Liver (tissue), 9 donors: ENCODE results near the gene FOSL2. TPM values are rescaled to one million over a fixed set of nuclear protein-coding genes. Genes with fewer than 3 reads are reported as not detected.

Source experiments
- DNase-seq: peaks from one replicate; pipeline ENCODE4 v3.0.0-alpha.2; 2017; ENCODE audit warnings: low spot score
- H3K27ac ChIP-seq, 2 donors: one replicate each; pipeline ENCODE4 v1.7.0; 2013; ENCODE audit warnings: inconsistent platforms in 2 of 2, low read length in 2 of 2, control low read depth in 1 of 2, low read depth in 1 of 2, mild to moderate bottlenecking in 1 of 2
- H3K27me3 ChIP-seq, 4 donors: one replicate each; pipeline versions ENCODE4 v1.6.1 to v1.7.0; 2013; ENCODE audit warnings: low read length in 3 of 4, inconsistent platforms in 1 of 4, mild to moderate bottlenecking in 1 of 4, moderate library complexity in 1 of 4; ENCODE audit not compliant: control insufficient read depth in 4 of 4, insufficient read depth in 4 of 4
- H3K36me3 ChIP-seq, 4 donors: one replicate each; pipeline versions ENCODE4 v1.6.1 to v1.7.0; 2013; ENCODE audit warnings: low read length in 3 of 4, mild to moderate bottlenecking in 3 of 4, low read depth in 1 of 4, moderate library complexity in 1 of 4; ENCODE audit not compliant: control insufficient read depth in 4 of 4, insufficient read depth in 3 of 4
- H3K4me1 ChIP-seq, 4 donors: one replicate each; pipeline versions ENCODE4 v1.6.1 to v1.7.0; 2013; ENCODE audit warnings: low read length in 3 of 4, mild to moderate bottlenecking in 3 of 4, moderate library complexity in 1 of 4; ENCODE audit not compliant: control insufficient read depth in 4 of 4, insufficient read depth in 4 of 4
- H3K4me3 ChIP-seq, 3 donors: one replicate each; pipeline versions ENCODE4 v1.6.1 to v1.7.0; 2013; ENCODE audit warnings: low read length in 3 of 3, control low read depth in 1 of 3, low read depth in 1 of 3, mild to moderate bottlenecking in 1 of 3
- H3K9ac ChIP-seq, 2 donors: one replicate each; pipeline ENCODE4 v1.7.0; 2013; ENCODE audit warnings: low read length in 2 of 2, mild to moderate bottlenecking in 2 of 2, moderate library complexity in 2 of 2, control low read depth in 1 of 2, low read depth in 1 of 2
- H3K9me3 ChIP-seq, 4 donors: one replicate each; pipeline versions ENCODE4 v1.6.1 to v1.7.0; 2013; ENCODE audit warnings: low read length in 3 of 4; ENCODE audit not compliant: control insufficient read depth in 4 of 4
- EGR1 ChIP-seq, 2 donors: IDR thresholded peaks; 2 replicates each; pipeline ENCODE4 v1.6.1; 2016 to 2018; ENCODE audit warnings: antibody characterized with exemption in 2 of 2, low read depth in 2 of 2
- FOXA1 ChIP-seq: IDR thresholded peaks from 2 replicates; pipeline ENCODE4 v1.6.1; 2016; ENCODE audit warnings: antibody characterized with exemption
- FOXA2 ChIP-seq: IDR thresholded peaks from 2 replicates; pipeline ENCODE4 v1.6.1; 2016; ENCODE audit warnings: antibody characterized with exemption
- HNF4A ChIP-seq, 2 donors: conservative IDR thresholded peaks; 2 replicates each; pipeline ENCODE4 v1.6.1; 2016; ENCODE audit warnings: antibody characterized with exemption in 2 of 2, mild to moderate bottlenecking in 2 of 2
- HNF4G ChIP-seq: IDR thresholded peaks from 2 replicates; pipeline ENCODE4 v1.6.1; 2016; ENCODE audit warnings: antibody characterized with exemption
- JUND ChIP-seq, 2 donors: IDR thresholded peaks; 2 replicates each; pipeline ENCODE4 v1.6.1; 2016; ENCODE audit warnings: antibody characterized with exemption in 2 of 2
- NR2F2 ChIP-seq: IDR thresholded peaks from 2 replicates; pipeline ENCODE4 v1.6.1; 2016; ENCODE audit warnings: antibody characterized with exemption
- RAD21 ChIP-seq, 2 donors: IDR thresholded peaks; 2 replicates each; pipeline ENCODE4 v1.6.1; 2016; ENCODE audit warnings: antibody characterized with exemption in 2 of 2, mild to moderate bottlenecking in 2 of 2
- RXRA ChIP-seq, 2 donors: IDR thresholded peaks; 2 replicates each; pipeline ENCODE4 v1.6.1; 2017 to 2018; ENCODE audit warnings: antibody characterized with exemption in 2 of 2, mild to moderate bottlenecking in 1 of 2
- SP1 ChIP-seq: IDR thresholded peaks from 2 replicates; pipeline ENCODE4 v1.6.1; 2018; ENCODE audit warnings: antibody characterized with exemption, mild to moderate bottlenecking
- WGBS: extraction: QIAGEN DNeasy Blood & Tissue Kit; methylation state at CpG from one replicate; pipeline ENCODE4 v1.1.7; 2013; 5-methylcytosine and 5-hydroxymethylcytosine counted together
- polyA plus RNA-seq, 2 donors: library from polyadenylated mRNA; stranded (reverse) in 1 of 2; unstranded in 1 of 2; fragments of 200-250 nt in 1 of 2; fragments of >200 nt in 1 of 2; fragmentation: Nextera tagmentation in 1 of 2; extraction: Ambion mirVana in 1 of 2; gene quantifications; one replicate each; pipeline versions ENCODE4 v1.2.1 to v1.2.3, GENCODE V29; 2013 to 2015
- total RNA-seq, 2 donors: library from RNA; depleted of rRNA; stranded (reverse); fragments of >200 nt; gene quantifications; one replicate each; pipeline ENCODE4 v1.2.3, GENCODE V29; 2014
- TF ChIP-seq, protein P1 (sequence below): IDR thresholded peaks from 2 replicates; pipeline ENCODE4 v1.6.1; 2016; ENCODE audit warnings: antibody characterized with exemption
- TF ChIP-seq, protein P2 (sequence below): IDR thresholded peaks from 2 replicates; pipeline ENCODE4 v1.6.1; 2016; ENCODE audit warnings: antibody characterized with exemption
- TF ChIP-seq, protein P3 (sequence below): IDR thresholded peaks from 2 replicates; pipeline ENCODE4 v1.6.1; 2016; ENCODE audit warnings: antibody characterized with exemption
- TF ChIP-seq, protein P4 (sequence below): IDR thresholded peaks from 2 replicates; pipeline ENCODE4 v1.6.1; 2016; ENCODE audit warnings: antibody characterized with exemption, mild to moderate bottlenecking
- donor health status: healthy.
- donor health status: healthy.
- donor health status: healthy.
- donor health status: healthy.
- donor health status: healthy.

The FOSL2 gene
- total and polyA plus RNA-seq, 4 donors, result 1.9 to 10.7 (median 2.6) TPM

DNA sequence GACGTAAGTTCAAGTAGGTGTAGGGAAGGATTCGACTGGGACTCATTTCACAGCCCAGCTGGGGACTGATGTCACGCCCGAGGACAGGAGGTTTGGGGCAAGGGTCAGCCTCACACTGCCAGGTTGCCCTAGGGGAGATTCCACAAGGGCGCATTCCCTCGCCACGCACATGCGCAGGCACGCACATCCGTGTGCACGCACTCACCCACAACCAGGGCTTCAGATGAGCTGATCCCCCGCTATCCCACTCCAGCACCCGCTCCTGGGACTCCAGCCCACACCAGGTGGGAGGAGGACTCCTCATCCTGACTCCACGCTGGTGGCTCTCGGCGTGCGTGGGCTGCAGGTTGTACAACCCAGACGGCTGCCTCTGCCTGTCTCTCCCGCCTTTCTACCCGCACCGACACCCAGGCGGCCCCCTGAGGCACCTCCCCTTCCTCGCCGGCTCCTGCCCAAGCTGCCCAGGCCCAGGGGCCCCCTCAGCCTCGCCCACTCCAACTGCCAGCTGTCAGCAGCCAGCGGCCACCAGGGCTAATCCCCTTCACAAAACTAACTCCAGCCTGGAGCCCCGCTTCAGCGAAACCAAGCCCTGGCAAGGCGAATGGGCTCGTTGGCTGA is 47.8 kb upstream of the FOSL2 start:
- Histone ChIP-seq H3K4me3 (peak overlapping the region; percentile 4 to 46 (median 17)), H3K27me3 (no peaks in the 10 kb centered on the region), H3K4me1 (peaks cover 18 to 46% (median 36%) of the 10 kb centered on the region in 4 donors), H3K9me3 (no peaks in the 10 kb centered on the region), H3K9ac (peak overlapping the region; percentile 25 to 64), H3K36me3 (no peaks in the 10 kb centered on the region), H3K27ac (peak overlapping the region; percentile 88 to 90)
- no peak for DNase-seq
- 74% methylated on average over 30 of the region's 30 CpGs for WGBS
- TF ChIP-seq RXRA (IDR thresholded peaks at IDR 0.05), result peak; percentile 66 to 77
- no peak for TF ChIP-seq EGR1 (IDR thresholded peaks at IDR 0.05; ENCODE audit: low read depth in 2 of 2)
- TF ChIP-seq SP1, result peak; percentile 63
- TF ChIP-seq FOXA2, result no peak
- peak; percentile 68 to 82 for TF ChIP-seq HNF4A (conservative IDR thresholded peaks at IDR 0.05)
- TF ChIP-seq, protein P1, sequence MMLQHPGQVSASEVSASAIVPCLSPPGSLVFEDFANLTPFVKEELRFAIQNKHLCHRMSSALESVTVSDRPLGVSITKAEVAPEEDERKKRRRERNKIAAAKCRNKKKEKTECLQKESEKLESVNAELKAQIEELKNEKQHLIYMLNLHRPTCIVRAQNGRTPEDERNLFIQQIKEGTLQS, result no peak
- TF ChIP-seq HNF4G, result no peak

DNA sequence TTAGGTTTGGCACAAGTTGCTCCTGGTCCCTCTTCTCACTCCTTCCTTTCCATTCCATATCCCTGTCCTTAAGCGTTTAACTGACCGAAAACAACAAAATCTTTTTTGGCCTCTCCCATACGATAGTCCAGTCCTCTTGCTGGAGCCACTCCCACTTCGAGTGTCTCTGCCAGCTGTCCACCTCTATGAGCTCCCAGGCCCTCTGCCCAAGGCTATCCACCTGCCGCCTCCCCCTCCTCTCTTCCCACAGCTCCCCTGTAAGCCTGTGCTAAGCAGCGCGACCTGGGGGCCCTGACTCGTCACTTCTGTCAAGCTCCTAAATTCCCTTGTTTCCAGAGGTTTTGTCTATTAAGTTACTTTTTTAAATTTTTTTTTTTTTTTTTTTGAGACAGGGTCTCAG is 47.0 kb upstream of the FOSL2 start:
- peaks cover 18 to 45% (median 36%) of the 10 kb centered on the region in 4 donors for H3K4me1 ChIP-seq
- H3K36me3 ChIP-seq, result no peaks in the 10 kb centered on the region
- no peaks in the 10 kb centered on the region for H3K9me3 ChIP-seq
- TF ChIP-seq, protein P2, sequence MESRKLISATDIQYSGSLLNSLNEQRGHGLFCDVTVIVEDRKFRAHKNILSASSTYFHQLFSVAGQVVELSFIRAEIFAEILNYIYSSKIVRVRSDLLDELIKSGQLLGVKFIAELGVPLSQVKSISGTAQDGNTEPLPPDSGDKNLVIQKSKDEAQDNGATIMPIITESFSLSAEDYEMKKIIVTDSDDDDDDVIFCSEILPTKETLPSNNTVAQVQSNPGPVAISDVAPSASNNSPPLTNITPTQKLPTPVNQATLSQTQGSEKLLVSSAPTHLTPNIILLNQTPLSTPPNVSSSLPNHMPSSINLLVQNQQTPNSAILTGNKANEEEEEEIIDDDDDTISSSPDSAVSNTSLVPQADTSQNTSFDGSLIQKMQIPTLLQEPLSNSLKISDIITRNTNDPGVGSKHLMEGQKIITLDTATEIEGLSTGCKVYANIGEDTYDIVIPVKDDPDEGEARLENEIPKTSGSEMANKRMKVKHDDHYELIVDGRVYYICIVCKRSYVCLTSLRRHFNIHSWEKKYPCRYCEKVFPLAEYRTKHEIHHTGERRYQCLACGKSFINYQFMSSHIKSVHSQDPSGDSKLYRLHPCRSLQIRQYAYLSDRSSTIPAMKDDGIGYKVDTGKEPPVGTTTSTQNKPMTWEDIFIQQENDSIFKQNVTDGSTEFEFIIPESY, result no peak
- TF ChIP-seq HNF4A (conservative IDR thresholded peaks at IDR 0.05) (no peak), RAD21 (IDR thresholded peaks at IDR 0.05) (no peak), FOXA1 (no peak), JUND (IDR thresholded peaks at IDR 0.05) (no peak), NR2F2 (no peak), SP1 (no peak)
- TF ChIP-seq, protein P3, sequence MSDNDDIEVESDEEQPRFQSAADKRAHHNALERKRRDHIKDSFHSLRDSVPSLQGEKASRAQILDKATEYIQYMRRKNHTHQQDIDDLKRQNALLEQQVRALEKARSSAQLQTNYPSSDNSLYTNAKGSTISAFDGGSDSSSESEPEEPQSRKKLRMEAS, result no peak
- TF ChIP-seq, protein P4, sequence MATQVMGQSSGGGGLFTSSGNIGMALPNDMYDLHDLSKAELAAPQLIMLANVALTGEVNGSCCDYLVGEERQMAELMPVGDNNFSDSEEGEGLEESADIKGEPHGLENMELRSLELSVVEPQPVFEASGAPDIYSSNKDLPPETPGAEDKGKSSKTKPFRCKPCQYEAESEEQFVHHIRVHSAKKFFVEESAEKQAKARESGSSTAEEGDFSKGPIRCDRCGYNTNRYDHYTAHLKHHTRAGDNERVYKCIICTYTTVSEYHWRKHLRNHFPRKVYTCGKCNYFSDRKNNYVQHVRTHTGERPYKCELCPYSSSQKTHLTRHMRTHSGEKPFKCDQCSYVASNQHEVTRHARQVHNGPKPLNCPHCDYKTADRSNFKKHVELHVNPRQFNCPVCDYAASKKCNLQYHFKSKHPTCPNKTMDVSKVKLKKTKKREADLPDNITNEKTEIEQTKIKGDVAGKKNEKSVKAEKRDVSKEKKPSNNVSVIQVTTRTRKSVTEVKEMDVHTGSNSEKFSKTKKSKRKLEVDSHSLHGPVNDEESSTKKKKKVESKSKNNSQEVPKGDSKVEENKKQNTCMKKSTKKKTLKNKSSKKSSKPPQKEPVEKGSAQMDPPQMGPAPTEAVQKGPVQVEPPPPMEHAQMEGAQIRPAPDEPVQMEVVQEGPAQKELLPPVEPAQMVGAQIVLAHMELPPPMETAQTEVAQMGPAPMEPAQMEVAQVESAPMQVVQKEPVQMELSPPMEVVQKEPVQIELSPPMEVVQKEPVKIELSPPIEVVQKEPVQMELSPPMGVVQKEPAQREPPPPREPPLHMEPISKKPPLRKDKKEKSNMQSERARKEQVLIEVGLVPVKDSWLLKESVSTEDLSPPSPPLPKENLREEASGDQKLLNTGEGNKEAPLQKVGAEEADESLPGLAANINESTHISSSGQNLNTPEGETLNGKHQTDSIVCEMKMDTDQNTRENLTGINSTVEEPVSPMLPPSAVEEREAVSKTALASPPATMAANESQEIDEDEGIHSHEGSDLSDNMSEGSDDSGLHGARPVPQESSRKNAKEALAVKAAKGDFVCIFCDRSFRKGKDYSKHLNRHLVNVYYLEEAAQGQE, result no peak
- TF ChIP-seq, protein P1, result no peak
- peak overlapping the region; percentile 88 to 90 for H3K27ac ChIP-seq
- peak overlapping the region; percentile 25 to 64 for H3K9ac ChIP-seq
- H3K27me3 ChIP-seq, result no peaks in the 10 kb centered on the region
- H3K4me3 ChIP-seq, result peak overlapping the region in 2 of 3 donors; percentile 17 to 46
- WGBS, result 66% methylated on average over 8 of the region's 8 CpGs
- no peak for DNase-seq
